A549 (cell line): Measurements from ENCODE around the gene CHSY3. TPM values are rescaled to one million over a fixed set of nuclear protein-coding genes. Genes with fewer than 3 reads are reported as not detected.

ENCODE experiments used
- ATAC-seq, 2 experiments: fragments of 200-7000 bp in 1 of 2; fragments of >200 bp in 1 of 2; cut with Nextera tagmentation in 1 of 2; cut with Tn5 transposase in 1 of 2; 3 replicates each; pipeline versions ENCODE4 v1.8.0 to v1.9.1; 2018 to 2020; ENCODE audit warnings: mild to moderate bottlenecking in 1 of 2, moderate library complexity in 1 of 2
- CTCF ChIA-PET: fragments of 300-600 bp; sonication (Branson Sonifier 250); formaldehyde crosslinking; extraction: SDS; loops from one replicate; lab custom pipeline; 2021; ENCODE audit warnings: antibody characterized with exemption, inconsistent platforms; lab: Yijun Ruan, JAX
- POLR2A ChIA-PET: fragments of 350-600 bp; formaldehyde crosslinking; extraction: SDS; loops from one replicate; lab custom pipeline; 2021; ENCODE audit warnings: antibody characterized with exemption, inconsistent platforms; lab: Yijun Ruan, JAX
- DNase-seq, 2 experiments: peaks; one replicate each; pipeline versions ENCODE4 v3.0.0 to v3.0.0-alpha.2; 2011 to 2016; ENCODE audit warnings: low read depth in 1 of 2, low spot score in 1 of 2
- FAIRE-seq: peaks from 2 replicates; lab custom pipeline; 2011; peaks lifted over from hg19 to GRCh38; lab: Jason Lieb, UNC
- H3K27ac ChIP-seq, 2 experiments: fragments of >200 bp; sonication (Bioruptor Twin); formaldehyde crosslinking; 3 replicates each; pipeline ENCODE4 v1.5.1; 2016 to 2017
- H3K4me1 ChIP-seq: fragments of >200 bp; sonication (Bioruptor Twin); formaldehyde crosslinking; 3 replicates; pipeline ENCODE4 v1.6.1; 2016
- H3K4me2 ChIP-seq: fragments of >200 bp; sonication (Bioruptor Twin); formaldehyde crosslinking; 3 replicates; pipeline ENCODE4 v1.6.1; 2016
- H3K4me3 ChIP-seq: fragments of >200 bp; sonication (Bioruptor Twin); formaldehyde crosslinking; 3 replicates; pipeline ENCODE4 v1.5.1; 2016
- H3K9me3 ChIP-seq: fragments of >200 bp; sonication (Bioruptor Twin); formaldehyde crosslinking; 3 replicates; pipeline ENCODE4 v1.6.1; 2016
- CBX2 ChIP-seq: fragments of 200-600 bp; sonication (generic); IDR thresholded peaks from 2 replicates; pipeline ENCODE4 v1.6.1; 2016; ENCODE audit warnings: low read depth, mild to moderate bottlenecking, borderline replicate concordance
- EHF ChIP-seq: fragments of 250-450 bp; sonication (Bioruptor Pico); IDR thresholded peaks from 2 replicates; pipeline ENCODE4 v1.5.0; 2020; ENCODE audit warnings: mild to moderate bottlenecking
- EP300 ChIP-seq, 2 experiments: fragments of >200 bp; sonication (Bioruptor Twin); formaldehyde crosslinking; IDR thresholded peaks; 2 replicates in 1 of 2; 3 replicates in 1 of 2; pipeline ENCODE4 v1.6.1; 2016 to 2017
- FOSL2 ChIP-seq, 2 experiments: fragments of 450-650 bp in 1 of 2; fragments of >200 bp in 1 of 2; sonication (Bioruptor Twin) in 1 of 2; formaldehyde crosslinking; IDR thresholded peaks; 2 replicates each; pipeline versions ENCODE4 v1.5.0 to v1.6.1; 2016 to 2020; ENCODE audit warnings: mild to moderate bottlenecking in 1 of 2, moderate library complexity in 1 of 2
- HDAC2 ChIP-seq: fragments of 200-600 bp; sonication (generic); IDR thresholded peaks from 2 replicates; pipeline ENCODE4 v1.6.1; 2016
- HEYL ChIP-seq: fragments of 250-450 bp; sonication (Bioruptor Pico); IDR thresholded peaks from 2 replicates; pipeline ENCODE4 v1.8.0; 2021; ENCODE audit warnings: mild to moderate bottlenecking, moderate library complexity
- HOXB13 ChIP-seq: fragments of 250-450 bp; sonication (Bioruptor Pico); IDR thresholded peaks from 2 replicates; pipeline ENCODE4 v1.5.0; 2020; ENCODE audit warnings: low read depth, mild to moderate bottlenecking, moderate library complexity
- JUN ChIP-seq, 2 experiments: fragments of >200 bp; sonication (Bioruptor Twin); formaldehyde crosslinking; IDR thresholded peaks; 2 replicates in 1 of 2; 3 replicates in 1 of 2; pipeline ENCODE4 v1.6.1; 2016 to 2017
- KDM1A ChIP-seq: fragments of 200-600 bp; sonication (generic); IDR thresholded peaks from 2 replicates; pipeline ENCODE4 v1.6.1; 2016; ENCODE audit warnings: low read depth, mild to moderate bottlenecking
- MAFK ChIP-seq: fragments of 450-650 bp; IDR thresholded peaks from 2 replicates; pipeline ENCODE4 v1.6.1; 2014; ENCODE audit not compliant: partially characterized antibody
- MAZ ChIP-seq: fragments of 150-350 bp; IDR thresholded peaks from 2 replicates; pipeline ENCODE4 v1.6.1; 2014; ENCODE audit warnings: antibody characterized with exemption, low read depth, low read length, borderline replicate concordance
- POLR2A ChIP-seq: IDR thresholded peaks from 2 replicates; pipeline ENCODE4 v1.6.1; 2012; ENCODE audit warnings: mild to moderate bottlenecking, low read length
- RAD21 ChIP-seq, 2 experiments: fragments of >200 bp in 1 of 2; sonication (Bioruptor Twin) in 1 of 2; formaldehyde crosslinking in 1 of 2; IDR thresholded peaks in 1 of 2; conservative IDR thresholded peaks in 1 of 2; 2 replicates in 1 of 2; 3 replicates in 1 of 2; pipeline ENCODE4 v1.6.1; 2012 to 2018; ENCODE audit warnings: inconsistent platforms in 1 of 2
- RARB ChIP-seq: fragments of 250-450 bp; sonication (Bioruptor Pico); IDR thresholded peaks from 2 replicates; pipeline ENCODE4 v1.8.0; 2021; ENCODE audit warnings: mild to moderate bottlenecking, moderate library complexity
- RNF2 ChIP-seq: fragments of 200-600 bp; sonication (generic); IDR thresholded peaks from 2 replicates; pipeline ENCODE4 v1.6.1; 2016; ENCODE audit warnings: low read depth, mild to moderate bottlenecking, antibody characterized with exemption, moderate library complexity, borderline replicate concordance
- SMC3 ChIP-seq: fragments of >200 bp; sonication (Bioruptor Twin); formaldehyde crosslinking; IDR thresholded peaks from 3 replicates; pipeline ENCODE4 v1.6.1; 2018; ENCODE audit warnings: inconsistent platforms
- SREBF2 ChIP-seq: fragments of 450-650 bp; IDR thresholded peaks from 2 replicates; pipeline ENCODE4 v1.6.1; 2014; ENCODE audit warnings: mild to moderate bottlenecking, moderate library complexity
- TFCP2L1 ChIP-seq: fragments of 250-450 bp; sonication (Bioruptor Pico); IDR thresholded peaks from 2 replicates; pipeline ENCODE4 v1.5.0; 2021; ENCODE audit warnings: mild to moderate bottlenecking
- ZSCAN20 ChIP-seq: fragments of 250-450 bp; sonication (Bioruptor Pico); IDR thresholded peaks from 2 replicates; pipeline ENCODE4 v1.8.0; 2022; ENCODE audit warnings: mild to moderate bottlenecking, moderate library complexity
- WGBS: methylation state at CpG from one replicate; pipeline ENCODE4 v1.1.6; 2017; ENCODE audit errors: missing lambda C conversion rate; 5-methylcytosine and 5-hydroxymethylcytosine counted together
- polyA plus RNA-seq, 4 experiments: library from polyadenylated mRNA; depleted of rRNA in 3 of 4; stranded (reverse); fragments of >200 nt; fragmentation: RNase III in 1 of 4; extraction: RNeasy Plus Mini Kit Qiagen cat#74134 plus additional on column Dnase treatment in 1 of 4; gene quantifications; 2 replicates in 3 of 4; 3 replicates in 1 of 4; pipeline ENCODE4 v1.2.3, GENCODE V29; 2011 to 2017
- TF ChIP-seq, protein P1 (sequence below): fragments of 450-650 bp; IDR thresholded peaks from 2 replicates; pipeline ENCODE4 v1.6.1; 2014; ENCODE audit warnings: antibody characterized with exemption
- TF ChIP-seq, protein P2 (sequence below): fragments of 200-600 bp; sonication (generic); IDR thresholded peaks from 2 replicates; pipeline ENCODE4 v1.6.1; 2016; ENCODE audit warnings: antibody characterized with exemption, mild to moderate bottlenecking, moderate library complexity
- TF ChIP-seq, protein P3 (sequence below): IDR thresholded peaks from 2 replicates; pipeline ENCODE4 v1.6.1; 2012
- TF ChIP-seq, protein P4 (sequence below): fragments of >200 bp; sonication (Bioruptor Twin); formaldehyde crosslinking; IDR thresholded peaks from 3 replicates; pipeline ENCODE4 v1.6.1; 2016

CHSY3 gene
- polyA plus RNA-seq, 2 of the 4 experiments (the other 2 are of a cell fraction), result 0.06 to 0.12 TPM

DNA sequence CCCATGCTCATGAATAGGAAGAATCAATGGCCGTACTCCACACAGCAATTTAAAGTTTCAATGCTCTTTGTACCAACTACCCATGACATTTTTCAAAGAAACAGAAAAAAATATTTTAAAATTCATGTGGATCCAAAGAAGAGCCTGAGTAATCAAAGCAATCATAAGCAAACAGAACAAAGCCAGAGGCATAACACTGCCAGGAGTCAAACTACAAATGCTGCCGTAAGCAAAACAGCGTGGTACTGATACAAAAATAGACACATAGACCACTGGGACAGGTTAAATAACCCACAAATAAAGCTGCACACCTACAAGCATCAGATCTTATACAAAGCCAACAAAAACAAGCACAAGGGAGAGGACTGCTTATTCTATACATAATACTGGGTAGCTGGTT lies 107.7 kb downstream of the CHSY3 start (continued):
- TF ChIP-seq, protein P1, sequence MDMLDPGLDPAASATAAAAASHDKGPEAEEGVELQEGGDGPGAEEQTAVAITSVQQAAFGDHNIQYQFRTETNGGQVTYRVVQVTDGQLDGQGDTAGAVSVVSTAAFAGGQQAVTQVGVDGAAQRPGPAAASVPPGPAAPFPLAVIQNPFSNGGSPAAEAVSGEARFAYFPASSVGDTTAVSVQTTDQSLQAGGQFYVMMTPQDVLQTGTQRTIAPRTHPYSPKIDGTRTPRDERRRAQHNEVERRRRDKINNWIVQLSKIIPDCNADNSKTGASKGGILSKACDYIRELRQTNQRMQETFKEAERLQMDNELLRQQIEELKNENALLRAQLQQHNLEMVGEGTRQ, result no peak
- TF ChIP-seq CBX2 (no peak), RNF2 (no peak), HOXB13 (CRISPR knock-in tag) (no peak)
- TF ChIP-seq, protein P2, sequence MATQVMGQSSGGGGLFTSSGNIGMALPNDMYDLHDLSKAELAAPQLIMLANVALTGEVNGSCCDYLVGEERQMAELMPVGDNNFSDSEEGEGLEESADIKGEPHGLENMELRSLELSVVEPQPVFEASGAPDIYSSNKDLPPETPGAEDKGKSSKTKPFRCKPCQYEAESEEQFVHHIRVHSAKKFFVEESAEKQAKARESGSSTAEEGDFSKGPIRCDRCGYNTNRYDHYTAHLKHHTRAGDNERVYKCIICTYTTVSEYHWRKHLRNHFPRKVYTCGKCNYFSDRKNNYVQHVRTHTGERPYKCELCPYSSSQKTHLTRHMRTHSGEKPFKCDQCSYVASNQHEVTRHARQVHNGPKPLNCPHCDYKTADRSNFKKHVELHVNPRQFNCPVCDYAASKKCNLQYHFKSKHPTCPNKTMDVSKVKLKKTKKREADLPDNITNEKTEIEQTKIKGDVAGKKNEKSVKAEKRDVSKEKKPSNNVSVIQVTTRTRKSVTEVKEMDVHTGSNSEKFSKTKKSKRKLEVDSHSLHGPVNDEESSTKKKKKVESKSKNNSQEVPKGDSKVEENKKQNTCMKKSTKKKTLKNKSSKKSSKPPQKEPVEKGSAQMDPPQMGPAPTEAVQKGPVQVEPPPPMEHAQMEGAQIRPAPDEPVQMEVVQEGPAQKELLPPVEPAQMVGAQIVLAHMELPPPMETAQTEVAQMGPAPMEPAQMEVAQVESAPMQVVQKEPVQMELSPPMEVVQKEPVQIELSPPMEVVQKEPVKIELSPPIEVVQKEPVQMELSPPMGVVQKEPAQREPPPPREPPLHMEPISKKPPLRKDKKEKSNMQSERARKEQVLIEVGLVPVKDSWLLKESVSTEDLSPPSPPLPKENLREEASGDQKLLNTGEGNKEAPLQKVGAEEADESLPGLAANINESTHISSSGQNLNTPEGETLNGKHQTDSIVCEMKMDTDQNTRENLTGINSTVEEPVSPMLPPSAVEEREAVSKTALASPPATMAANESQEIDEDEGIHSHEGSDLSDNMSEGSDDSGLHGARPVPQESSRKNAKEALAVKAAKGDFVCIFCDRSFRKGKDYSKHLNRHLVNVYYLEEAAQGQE, result no peak

DNA sequence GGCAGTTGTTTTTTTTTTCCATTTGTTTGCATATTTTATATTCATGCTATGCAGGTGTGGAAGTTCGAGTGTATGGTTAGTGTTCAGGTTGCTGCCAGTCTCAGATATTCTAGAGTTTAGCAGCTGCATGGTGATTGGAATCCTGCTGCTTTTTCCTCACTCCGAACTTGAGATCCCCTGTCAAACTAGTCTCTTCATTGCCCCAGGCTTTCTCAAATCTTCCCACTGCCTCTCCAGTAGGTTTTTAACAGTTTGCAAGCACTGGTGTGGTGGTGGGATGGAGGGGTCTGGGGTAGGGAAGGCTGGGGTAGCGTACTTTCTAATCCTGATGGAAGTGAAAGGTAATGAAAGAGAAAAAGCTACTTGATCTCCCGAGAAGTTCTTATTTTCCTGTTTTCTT lies 112.9 kb downstream of the CHSY3 start:
- Histone ChIP-seq H3K27ac (no peak overlapping the region), H3K4me2 (no peak overlapping the region), H3K4me3 (no peak overlapping the region), H3K9me3 (no peaks in the 10 kb centered on the region), H3K4me1 (no peaks in the 10 kb centered on the region)
- TF ChIP-seq KDM1A (no peak), HEYL (CRISPR knock-in tag) (no peak), MAZ (no peak), TFCP2L1 (CRISPR knock-in tag) (no peak), RARB (CRISPR knock-in tag) (no peak), FOSL2 (IDR thresholded peaks at IDR 0.05) (no peak), FOSL2 (CRISPR knock-in tag; IDR thresholded peaks at IDR 0.05) (no peak), RAD21 (conservative IDR thresholded peaks at IDR 0.05 in 1 of 2, IDR thresholded peaks at IDR 0.05 in 1 of 2) (no peak), MAFK (no peak), EHF (CRISPR knock-in tag) (no peak), POLR2A (no peak), SMC3 (no peak), EP300 (IDR thresholded peaks at IDR 0.05) (no peak), JUN (IDR thresholded peaks at IDR 0.05) (no peak)
- FAIRE-seq (no peak), ATAC-seq (no peak), DNase-seq (no peak)
- CTCF ChIA-PET, result no interaction called here
- POLR2A ChIA-PET, result no interaction called here
- 1% methylated on average over 4 of the region's 4 CpGs for WGBS

DNA sequence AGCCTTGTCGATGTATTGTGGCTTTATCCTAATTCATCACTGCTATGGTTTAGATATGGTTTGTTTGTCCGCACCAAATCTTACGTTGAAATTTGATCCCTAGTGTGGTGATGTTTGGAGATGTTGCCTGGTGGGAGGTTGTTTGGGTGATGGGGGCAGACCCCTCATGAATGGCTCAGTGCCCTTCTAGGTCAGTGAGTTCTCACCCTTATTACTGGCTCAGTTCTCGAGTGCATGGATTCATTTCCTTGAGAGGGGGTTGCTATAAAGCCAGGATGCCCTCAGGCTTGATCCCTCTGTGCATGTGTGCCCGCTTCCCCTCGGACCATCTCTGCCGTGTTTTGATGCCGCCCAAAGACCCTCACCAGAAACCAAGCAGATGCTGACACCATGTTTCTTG lies 114.4 kb downstream of the CHSY3 start:
- no peak for ATAC-seq
- TF ChIP-seq HDAC2 (no peak), ZSCAN20 (no peak), SREBF2 (no peak)
- TF ChIP-seq, protein P3, sequence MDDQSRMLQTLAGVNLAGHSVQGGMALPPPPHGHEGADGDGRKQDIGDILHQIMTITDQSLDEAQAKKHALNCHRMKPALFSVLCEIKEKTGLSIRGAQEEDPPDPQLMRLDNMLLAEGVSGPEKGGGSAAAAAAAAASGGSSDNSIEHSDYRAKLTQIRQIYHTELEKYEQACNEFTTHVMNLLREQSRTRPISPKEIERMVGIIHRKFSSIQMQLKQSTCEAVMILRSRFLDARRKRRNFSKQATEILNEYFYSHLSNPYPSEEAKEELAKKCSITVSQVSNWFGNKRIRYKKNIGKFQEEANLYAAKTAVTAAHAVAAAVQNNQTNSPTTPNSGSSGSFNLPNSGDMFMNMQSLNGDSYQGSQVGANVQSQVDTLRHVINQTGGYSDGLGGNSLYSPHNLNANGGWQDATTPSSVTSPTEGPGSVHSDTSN, result no peak
- TF ChIP-seq, protein P4, sequence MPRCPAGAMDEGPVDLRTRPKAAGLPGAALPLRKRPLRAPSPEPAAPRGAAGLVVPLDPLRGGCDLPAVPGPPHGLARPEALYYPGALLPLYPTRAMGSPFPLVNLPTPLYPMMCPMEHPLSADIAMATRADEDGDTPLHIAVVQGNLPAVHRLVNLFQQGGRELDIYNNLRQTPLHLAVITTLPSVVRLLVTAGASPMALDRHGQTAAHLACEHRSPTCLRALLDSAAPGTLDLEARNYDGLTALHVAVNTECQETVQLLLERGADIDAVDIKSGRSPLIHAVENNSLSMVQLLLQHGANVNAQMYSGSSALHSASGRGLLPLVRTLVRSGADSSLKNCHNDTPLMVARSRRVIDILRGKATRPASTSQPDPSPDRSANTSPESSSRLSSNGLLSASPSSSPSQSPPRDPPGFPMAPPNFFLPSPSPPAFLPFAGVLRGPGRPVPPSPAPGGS, result no peak
- no peak for DNase-seq
- H3K4me1 ChIP-seq, result no peaks in the 10 kb centered on the region
- 34% methylated on average over 8 of the region's 8 CpGs for WGBS
- no peak overlapping the region for H3K4me2 ChIP-seq
- H3K9me3 ChIP-seq, result no peaks in the 10 kb centered on the region
- CTCF ChIA-PET, result no interaction called here
- POLR2A ChIA-PET, result no interaction called here
- no peak overlapping the region for H3K27ac ChIP-seq
- H3K4me3 ChIP-seq, result no peak overlapping the region
- FAIRE-seq, result no peak
